Muscle layer of colon (tissue), 2 donors: Measurements from ENCODE around the gene GOPC.

Experiments used
- H3K27ac ChIP-seq: one replicate; pipeline ENCODE4 v1.7.0; 2013; ENCODE audit warnings: low read depth, mild to moderate bottlenecking, low read length, moderate library complexity
- H3K27me3 ChIP-seq, 2 donors: one replicate each; pipeline ENCODE4 v1.7.0; 2013; ENCODE audit warnings: low read length in 2 of 2, mild to moderate bottlenecking in 2 of 2; ENCODE audit not compliant: insufficient read depth in 2 of 2, control insufficient read depth in 1 of 2
- H3K36me3 ChIP-seq: one replicate; pipeline ENCODE4 v1.7.0; 2013; ENCODE audit warnings: mild to moderate bottlenecking, low read length; ENCODE audit not compliant: insufficient read depth
- H3K4me1 ChIP-seq: one replicate; pipeline ENCODE4 v1.7.0; 2013; ENCODE audit warnings: mild to moderate bottlenecking, low read length; ENCODE audit not compliant: insufficient read depth
- H3K4me3 ChIP-seq, 2 donors: one replicate each; pipeline ENCODE4 v1.7.0; 2013; ENCODE audit warnings: low read length in 2 of 2, low read depth in 1 of 2, mild to moderate bottlenecking in 1 of 2, moderate library complexity in 1 of 2
- H3K9ac ChIP-seq: one replicate; pipeline ENCODE4 v1.7.0; 2013; ENCODE audit warnings: low read length
- H3K9me3 ChIP-seq: one replicate; pipeline ENCODE4 v1.7.0; 2013; ENCODE audit warnings: mild to moderate bottlenecking, low read length
- donor health status: abdominal sarcoma.
- donor health status: Adenocarcinoma of cecum.

The GOPC gene

GRCh38 chr6:117512056-117512828 is 90.1 kb downstream of the GOPC start:
- Histone ChIP-seq H3K9me3 (no peaks in the 10 kb centered on the region), H3K36me3 (no peaks in the 10 kb centered on the region), H3K9ac (no peak overlapping the region), H3K27me3 (no peaks in the 10 kb centered on the region), H3K27ac (no peak overlapping the region), H3K4me3 (no peak overlapping the region), H3K4me1 (no peaks in the 10 kb centered on the region)
